H9 (cell line): ENCODE measurements around the gene NR0B2. TPM values are rescaled to one million over a fixed set of nuclear protein-coding genes. Genes with fewer than 3 reads are reported as not detected.

ENCODE experiments used
- DNase-seq: peaks from one replicate; pipeline ENCODE4 v3.0.0-alpha.2; 2017
- H2AFZ ChIP-seq: one replicate; pipeline ENCODE4 v1.6.1; 2013; ENCODE audit warnings: mild to moderate bottlenecking, low read length, control low read depth, moderate library complexity
- H2AK5ac ChIP-seq: 2 replicates; pipeline ENCODE4 v1.6.1; 2013; ENCODE audit warnings: low read length, control low read depth, mixed read lengths; ENCODE audit not compliant: insufficient read length
- H2BK120ac ChIP-seq: one replicate; pipeline ENCODE4 v1.6.1; 2013; ENCODE audit warnings: low read depth, mild to moderate bottlenecking, low read length, control low read depth, inconsistent platforms; ENCODE audit not compliant: poor library complexity, severe bottlenecking
- H2BK12ac ChIP-seq: 2 replicates; pipeline ENCODE4 v1.6.1; 2013; ENCODE audit warnings: low read length, control low read depth, mixed read lengths, low read depth; ENCODE audit not compliant: insufficient read length
- H2BK15ac ChIP-seq: 2 replicates; pipeline ENCODE4 v1.6.1; 2013; ENCODE audit warnings: low read depth, low read length, control low read depth
- H2BK20ac ChIP-seq: one replicate; pipeline ENCODE4 v1.6.1; 2013; ENCODE audit warnings: low read depth, mild to moderate bottlenecking, low read length, control low read depth, inconsistent platforms; ENCODE audit not compliant: poor library complexity, severe bottlenecking
- H2BK5ac ChIP-seq: 2 replicates; pipeline ENCODE4 v1.6.1; 2013; ENCODE audit warnings: low read length, control low read depth, mixed read lengths; ENCODE audit not compliant: insufficient read length
- H3K14ac ChIP-seq: 2 replicates; pipeline ENCODE4 v1.6.1; 2013; ENCODE audit warnings: low read length, control low read depth; ENCODE audit not compliant: insufficient read depth
- H3K18ac ChIP-seq: 2 replicates; pipeline ENCODE4 v1.6.1; 2013; ENCODE audit warnings: low read depth, mild to moderate bottlenecking, mixed read lengths, low read length, control low read depth; ENCODE audit not compliant: insufficient read length
- H3K23ac ChIP-seq: 2 replicates; pipeline ENCODE4 v1.6.1; 2013; ENCODE audit warnings: low read length, control low read depth, mixed read lengths, low read depth; ENCODE audit not compliant: insufficient read length
- H3K23me2 ChIP-seq: 2 replicates; pipeline ENCODE4 v1.6.1; 2013; ENCODE audit warnings: low read depth, mild to moderate bottlenecking, mixed read lengths, low read length, control low read depth; ENCODE audit not compliant: insufficient read length, poor library complexity, severe bottlenecking
- H3K27ac ChIP-seq: 2 replicates; pipeline ENCODE4 v1.5.1; 2013; ENCODE audit warnings: low read length, control low read depth, mixed read lengths, low read depth; ENCODE audit not compliant: insufficient read length
- H3K27me3 ChIP-seq: 2 replicates; pipeline ENCODE4 v1.6.1; 2013; ENCODE audit warnings: low read length, control low read depth, inconsistent platforms; ENCODE audit not compliant: insufficient read depth
- H3K4ac ChIP-seq: 2 replicates; pipeline ENCODE4 v1.6.1; 2013; ENCODE audit warnings: low read depth, mild to moderate bottlenecking, control low read depth, inconsistent platforms, low read length, moderate library complexity
- H3K4me1 ChIP-seq: 2 replicates; pipeline ENCODE4 v1.6.1; 2013; ENCODE audit warnings: low read length, control low read depth, inconsistent platforms; ENCODE audit not compliant: insufficient read depth
- H3K4me2 ChIP-seq: 2 replicates; pipeline ENCODE4 v1.6.1; 2013; ENCODE audit warnings: low read length, control low read depth, mixed read lengths; ENCODE audit not compliant: insufficient read length, insufficient read depth
- H3K56ac ChIP-seq: 2 replicates; pipeline ENCODE4 v1.6.1; 2013; ENCODE audit warnings: low read depth, mild to moderate bottlenecking, mixed read lengths, low read length, control low read depth; ENCODE audit not compliant: insufficient read length
- H3K79me1 ChIP-seq: 2 replicates; pipeline ENCODE4 v1.6.1; 2013; ENCODE audit warnings: low read depth, mild to moderate bottlenecking, moderate library complexity, low read length, control low read depth, inconsistent platforms; ENCODE audit not compliant: insufficient read depth, poor library complexity, severe bottlenecking
- H3K79me2 ChIP-seq: 2 replicates; pipeline ENCODE4 v1.6.1; 2013; ENCODE audit warnings: low read length, control low read depth, inconsistent platforms; ENCODE audit not compliant: insufficient read depth
- H3K9ac ChIP-seq: 2 replicates; pipeline ENCODE4 v1.6.1; 2013; ENCODE audit warnings: low read length, control low read depth, mixed read lengths; ENCODE audit not compliant: insufficient read length; ENCODE audit errors: extremely low read depth
- H3K9me3 ChIP-seq: one replicate; pipeline ENCODE4 v1.6.1; 2013; ENCODE audit warnings: low read depth, low read length, inconsistent platforms; ENCODE audit not compliant: control insufficient read depth
- H3T11ph ChIP-seq: one replicate; pipeline ENCODE4 v1.6.1; 2013; ENCODE audit warnings: mild to moderate bottlenecking, low read length, control low read depth, inconsistent platforms
- H4K20me1 ChIP-seq: one replicate; pipeline ENCODE4 v1.6.1; 2013; ENCODE audit not compliant: control insufficient read depth, insufficient read length, insufficient read depth
- H4K5ac ChIP-seq: 2 replicates; pipeline ENCODE4 v1.6.1; 2013; ENCODE audit warnings: low read depth, mild to moderate bottlenecking, mixed read lengths, low read length, control low read depth; ENCODE audit not compliant: insufficient read length
- H4K8ac ChIP-seq: replicated peaks from 2 replicates; pipeline ENCODE4 v1.6.1; 2013; ENCODE audit warnings: low read length, control low read depth, mixed read lengths, low read depth; ENCODE audit not compliant: insufficient read length
- H4K91ac ChIP-seq: 2 replicates; pipeline ENCODE4 v1.6.1; 2013; ENCODE audit warnings: low read depth, mild to moderate bottlenecking, moderate library complexity, mixed read lengths, low read length, control low read depth; ENCODE audit not compliant: insufficient read length
- H3K27ac Mint-ChIP-seq, 3 experiments: 2 replicates in 2 of 3; 3 replicates in 1 of 3; pipeline ENCODE4 v1.8.0; 2020 to 2021; ENCODE audit warnings: mixed read lengths in 3 of 3, mild to moderate bottlenecking in 1 of 3, moderate library complexity in 1 of 3
- H3K27me3 Mint-ChIP-seq: 2 replicates; pipeline ENCODE4 v1.8.0; 2021; ENCODE audit warnings: low read depth, mild to moderate bottlenecking, moderate library complexity, mixed read lengths
- H3K36me3 Mint-ChIP-seq, 3 experiments: 2 replicates in 2 of 3; 3 replicates in 1 of 3; pipeline ENCODE4 v1.8.0; 2020 to 2021; ENCODE audit warnings: low read depth in 3 of 3, mixed read lengths in 3 of 3; ENCODE audit not compliant: insufficient read depth in 1 of 3
- H3K4me1 Mint-ChIP-seq, 2 experiments: 2 replicates each; pipeline ENCODE4 v1.8.0; 2020; ENCODE audit warnings: mixed read lengths in 2 of 2
- H3K4me3 Mint-ChIP-seq, 2 experiments: 2 replicates in 1 of 2; 3 replicates in 1 of 2; pipeline ENCODE4 v1.8.0; 2020 to 2021; ENCODE audit warnings: mild to moderate bottlenecking in 2 of 2, mixed read lengths in 2 of 2, moderate library complexity in 1 of 2
- H3K9me3 Mint-ChIP-seq, 2 experiments: 2 replicates in 1 of 2; 3 replicates in 1 of 2; pipeline ENCODE4 v1.8.0; 2020; ENCODE audit warnings: mild to moderate bottlenecking in 2 of 2, mixed read lengths in 2 of 2, moderate library complexity in 1 of 2
- CTCF ChIP-seq: fragments of 200-600 bp; sonication (generic); conservative IDR thresholded peaks from 3 replicates; pipeline ENCODE4 v1.8.0; 2021; ENCODE audit warnings: antibody characterized with exemption, mild to moderate bottlenecking
- WGBS: extraction: QIAGEN DNeasy Blood & Tissue Kit; methylation state at CpG from one replicate; pipeline ENCODE4 v1.1.7; 2013; ENCODE audit warnings: missing lambda C conversion rate, low lambda C conversion rate, mixed read lengths; ENCODE audit not compliant: insufficient read length; ENCODE audit errors: extremely low coverage; 5-methylcytosine and 5-hydroxymethylcytosine counted together
- total RNA-seq: library from RNA; stranded (reverse); gene quantifications from 2 replicates; pipeline ENCODE4 v1.2.1, GENCODE V29; 2021

The NR0B2 gene
- total RNA-seq, 1 experiment from 2014 or later: not detected

- Histone ChIP-seq H2AFZ (no peak overlapping the region), H4K5ac (no peak overlapping the region), H3K18ac (no peak overlapping the region), H2BK120ac (no peak overlapping the region), H3K79me1 (peaks cover under 1% of the 10 kb centered on the region), H3K23ac (no peak overlapping the region), H3K9me3 (no peaks in the 10 kb centered on the region), H3K14ac (no peak overlapping the region), H4K8ac (no peak overlapping the region), H3K9ac (no peak overlapping the region), H3K79me2 (no peaks in the 10 kb centered on the region; the same call in 1 of the 2 replicates), H3T11ph (no peak overlapping the region), H2AK5ac (no peak overlapping the region), H3K27me3 (no peaks in the 10 kb centered on the region), H3K4me2 (no peak overlapping the region), H2BK20ac (no peak overlapping the region), H3K4me1 (no peaks in the 10 kb centered on the region), H3K4ac (no peak overlapping the region), H3K56ac (no peak overlapping the region), H2BK5ac (no peak overlapping the region), H4K20me1 (no peaks in the 10 kb centered on the region), H3K23me2 (no peaks in the 10 kb centered on the region), H3K27ac (no peak overlapping the region), H2BK15ac (no peak overlapping the region), H2BK12ac (no peak overlapping the region), H4K91ac (no peak overlapping the region)
- no CpG with 5 or more reads among the region's 4 CpGs for WGBS
- Mint-ChIP-seq H3K27me3 (no peaks in the 10 kb centered on the region), H3K9me3 (no peaks in the 10 kb centered on the region; a peak in 1 of 5 replicates), H3K27ac (peak overlapping the region in 2 of 3 experiments; percentile 73 to 78; a peak in 2 of 7 replicates), H3K4me3 (no peak overlapping the region), H3K36me3 (peaks cover 32 to 70% (median 53%) of the 10 kb centered on the region in 3 experiments; a peak in 6 of 7 replicates), H3K4me1 (peaks cover 0 to 4% of the 10 kb centered on the region in 2 experiments; a peak in 1 of 4 replicates)
- DNase-seq: no peak
- no peak for TF ChIP-seq CTCF
Measured at GRCh38 chr1:26938004-26938658, 24.4 kb upstream of the NR0B2 start.
